SK-N-SH treated with all-trans-retinoic acid at 6 μM for 48 hours (cell line): ENCODE results near the gene ANGPT4.

ENCODE experiments used
- ARNTL ChIP-seq: fragments of 450-650 bp; formaldehyde crosslinking; IDR thresholded peaks from 2 replicates; pipeline ENCODE4 v1.5.0; 2020; ENCODE audit warnings: low read depth, mild to moderate bottlenecking, moderate library complexity, borderline replicate concordance
- GLIS3 ChIP-seq: fragments of 250-450 bp; sonication (Bioruptor Pico); IDR thresholded peaks from 2 replicates; pipeline ENCODE4 v1.5.0; 2020; ENCODE audit warnings: mild to moderate bottlenecking, moderate library complexity
- RARB ChIP-seq: fragments of 250-450 bp; sonication (Bioruptor Pico); IDR thresholded peaks from 2 replicates; pipeline ENCODE4 v1.8.0; 2021; ENCODE audit warnings: mild to moderate bottlenecking, moderate library complexity
- SNAI2 ChIP-seq: fragments of 250-450 bp; sonication (Bioruptor Pico); IDR thresholded peaks from 2 replicates; pipeline ENCODE4 v1.5.0; 2020; ENCODE audit warnings: mild to moderate bottlenecking, moderate library complexity
- TF ChIP-seq, protein P1 (sequence below): fragments of 250-450 bp; sonication (Bioruptor Pico); IDR thresholded peaks from 2 replicates; pipeline ENCODE4 v1.5.1; 2021; ENCODE audit warnings: mild to moderate bottlenecking, moderate library complexity
- TF ChIP-seq, protein P2 (sequence below): fragments of 250-450 bp; sonication (Bioruptor Pico); IDR thresholded peaks from 2 replicates; pipeline ENCODE4 v1.8.0; 2020; ENCODE audit warnings: mild to moderate bottlenecking, moderate library complexity, borderline replicate concordance

- TF ChIP-seq ARNTL (CRISPR knock-in tag) (no peak), SNAI2 (CRISPR knock-in tag) (no peak), GLIS3 (CRISPR knock-in tag) (no peak), RARB (CRISPR knock-in tag) (no peak)
- TF ChIP-seq, protein P1, sequence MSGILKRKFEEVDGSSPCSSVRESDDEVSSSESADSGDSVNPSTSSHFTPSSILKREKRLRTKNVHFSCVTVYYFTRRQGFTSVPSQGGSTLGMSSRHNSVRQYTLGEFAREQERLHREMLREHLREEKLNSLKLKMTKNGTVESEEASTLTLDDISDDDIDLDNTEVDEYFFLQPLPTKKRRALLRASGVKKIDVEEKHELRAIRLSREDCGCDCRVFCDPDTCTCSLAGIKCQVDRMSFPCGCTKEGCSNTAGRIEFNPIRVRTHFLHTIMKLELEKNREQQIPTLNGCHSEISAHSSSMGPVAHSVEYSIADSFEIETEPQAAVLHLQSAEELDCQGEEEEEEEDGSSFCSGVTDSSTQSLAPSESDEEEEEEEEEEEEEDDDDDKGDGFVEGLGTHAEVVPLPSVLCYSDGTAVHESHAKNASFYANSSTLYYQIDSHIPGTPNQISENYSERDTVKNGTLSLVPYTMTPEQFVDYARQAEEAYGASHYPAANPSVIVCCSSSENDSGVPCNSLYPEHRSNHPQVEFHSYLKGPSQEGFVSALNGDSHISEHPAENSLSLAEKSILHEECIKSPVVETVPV = no peak
- TF ChIP-seq, protein P2, sequence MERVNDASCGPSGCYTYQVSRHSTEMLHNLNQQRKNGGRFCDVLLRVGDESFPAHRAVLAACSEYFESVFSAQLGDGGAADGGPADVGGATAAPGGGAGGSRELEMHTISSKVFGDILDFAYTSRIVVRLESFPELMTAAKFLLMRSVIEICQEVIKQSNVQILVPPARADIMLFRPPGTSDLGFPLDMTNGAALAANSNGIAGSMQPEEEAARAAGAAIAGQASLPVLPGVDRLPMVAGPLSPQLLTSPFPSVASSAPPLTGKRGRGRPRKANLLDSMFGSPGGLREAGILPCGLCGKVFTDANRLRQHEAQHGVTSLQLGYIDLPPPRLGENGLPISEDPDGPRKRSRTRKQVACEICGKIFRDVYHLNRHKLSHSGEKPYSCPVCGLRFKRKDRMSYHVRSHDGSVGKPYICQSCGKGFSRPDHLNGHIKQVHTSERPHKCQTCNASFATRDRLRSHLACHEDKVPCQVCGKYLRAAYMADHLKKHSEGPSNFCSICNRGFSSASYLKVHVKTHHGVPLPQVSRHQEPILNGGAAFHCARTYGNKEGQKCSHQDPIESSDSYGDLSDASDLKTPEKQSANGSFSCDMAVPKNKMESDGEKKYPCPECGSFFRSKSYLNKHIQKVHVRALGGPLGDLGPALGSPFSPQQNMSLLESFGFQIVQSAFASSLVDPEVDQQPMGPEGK = no peak
These were observed 75.1 kb downstream of the ANGPT4 start for GRCh38 chr20:840858-841567.
